HCT116 (cell line): ENCODE data around the gene KRTAP10-10. TPM values are rescaled to one million over a fixed set of nuclear protein-coding genes. Genes with fewer than 3 reads are reported as not detected.

Source experiments
- ATAC-seq: fragments of 200-7000 bp; cut with Tn5 transposase; 2 replicates; pipeline ENCODE4 v1.9.1; 2020; ENCODE audit warnings: mild to moderate bottlenecking, moderate library complexity
- BruUV-seq: library from RNA; stranded (reverse); fragments of 400-500 nt; replicated peaks from 2 replicates; lab custom pipeline; 2021; lab: Mats Ljungman, UMichigan
- CTCF ChIA-PET: fragments of 300-600 bp; sonication (Branson Sonifier 250); formaldehyde crosslinking; loops from one replicate; lab custom pipeline; 2021; ENCODE audit warnings: antibody characterized with exemption; lab: Charles Lee
- POLR2A ChIA-PET: fragments of 300-600, 350-600 bp; sonication (Branson Sonifier 250); formaldehyde crosslinking; loops from one replicate; lab custom pipeline; 2021; ENCODE audit warnings: antibody characterized with exemption; lab: Charles Lee
- RAD21 ChIA-PET, 2 experiments: fragments of 300-600 bp; sonication (Branson Sonifier 250); formaldehyde crosslinking; loops; one replicate each; lab custom pipeline; 2023; ENCODE audit warnings: low total read pairs in 2 of 2; ENCODE audit not compliant: uncharacterized antibody in 2 of 2, unreplicated experiment in 2 of 2, low non-redundant PET in 1 of 2; lab: Charles Lee
- DNase-seq: peaks from one replicate; pipeline ENCODE4 v3.0.0-alpha.2; 2010; ENCODE audit warnings: low read depth, low spot score
- H2AFZ ChIP-seq: fragments of 200-600 bp; shearing (Covaris generic), sonication (generic); 2 replicates; pipeline ENCODE4 v1.6.1; 2017; ENCODE audit warnings: low read depth, mixed run types, mixed read lengths, antibody characterized with exemption, low read length; ENCODE audit not compliant: poor library complexity, severe bottlenecking
- H3K27ac ChIP-seq: 2 replicates; pipeline ENCODE4 v1.5.1; 2012; ENCODE audit warnings: low read depth, low read length
- H3K27me3 ChIP-seq: fragments of 200-600 bp; sonication (generic); 2 replicates; pipeline ENCODE4 v1.6.1; 2016; ENCODE audit warnings: mixed run types, low read length, mixed read lengths; ENCODE audit not compliant: insufficient read depth
- H3K36me3 ChIP-seq, 2 experiments: fragments of 200-500 bp in 1 of 2; fragments of 200-600 bp in 1 of 2; sonication (Bioruptor generic) in 1 of 2; sonication (generic) in 1 of 2; 2 replicates each; pipeline versions ENCODE4 v1.5.1 to v1.6.1; 2014 to 2016; ENCODE audit warnings: low read length in 2 of 2, inconsistent platforms in 1 of 2, mixed read lengths in 1 of 2, mixed run types in 1 of 2; ENCODE audit not compliant: insufficient read depth in 2 of 2, control insufficient read depth in 1 of 2
- H3K4me1 ChIP-seq, 2 experiments: fragments of 200-600 bp in 1 of 2; sonication (generic) in 1 of 2; 2 replicates each; pipeline versions ENCODE4 v1.5.1 to v1.6.1; 2012 to 2017; ENCODE audit warnings: low read length in 2 of 2, inconsistent platforms in 1 of 2, mild to moderate bottlenecking in 1 of 2, mixed read lengths in 1 of 2, mixed run types in 1 of 2, moderate library complexity in 1 of 2; ENCODE audit not compliant: insufficient read depth in 2 of 2, control insufficient read depth in 1 of 2
- H3K4me2 ChIP-seq: fragments of 200-600 bp; sonication (generic); 2 replicates; pipeline ENCODE4 v1.6.1; 2017; ENCODE audit warnings: mixed run types, low read length, mixed read lengths
- H3K4me3 ChIP-seq, 2 experiments: fragments of 200-600 bp in 1 of 2; sonication (generic) in 1 of 2; replicated peaks in 1 of 2; 2 replicates each; pipeline ENCODE4 v1.5.1; 2011 to 2016; ENCODE audit warnings: low read length in 2 of 2, control low read depth in 1 of 2, low read depth in 1 of 2, mild to moderate bottlenecking in 1 of 2, mixed read lengths in 1 of 2, mixed run types in 1 of 2
- H3K79me2 ChIP-seq: fragments of 200-600 bp; sonication (generic); 2 replicates; pipeline ENCODE4 v1.6.1; 2017; ENCODE audit warnings: mild to moderate bottlenecking, mixed run types, low read length, moderate library complexity, mixed read lengths; ENCODE audit not compliant: insufficient read depth
- H3K9ac ChIP-seq: fragments of 200-600 bp; sonication (generic); 2 replicates; pipeline ENCODE4 v1.6.1; 2016; ENCODE audit warnings: low read length, mixed read lengths
- H3K9me2 ChIP-seq: fragments of 200-600 bp; sonication (generic), shearing (Covaris generic); 2 replicates; pipeline ENCODE4 v1.6.1; 2017; ENCODE audit warnings: mixed run types, mild to moderate bottlenecking, moderate library complexity; ENCODE audit not compliant: insufficient read depth
- H3K9me3 ChIP-seq, 2 experiments: fragments of 200-500 bp in 1 of 2; fragments of 200-600 bp in 1 of 2; sonication (Bioruptor generic) in 1 of 2; sonication (generic) in 1 of 2; 2 replicates each; pipeline ENCODE4 v1.6.1; 2014 to 2017; ENCODE audit warnings: low read length in 2 of 2, mixed read lengths in 2 of 2, inconsistent platforms in 1 of 2, low read depth in 1 of 2, mild to moderate bottlenecking in 1 of 2, mixed run types in 1 of 2, moderate library complexity in 1 of 2; ENCODE audit not compliant: control insufficient read depth in 1 of 2, insufficient read depth in 1 of 2
- H4K20me1 ChIP-seq: fragments of 200-600 bp; sonication (generic), shearing (Covaris generic); 2 replicates; pipeline ENCODE4 v1.6.1; 2017; ENCODE audit warnings: mixed run types, mild to moderate bottlenecking, moderate library complexity; ENCODE audit not compliant: insufficient read depth
- CEBPB ChIP-seq: IDR thresholded peaks from 2 replicates; pipeline ENCODE4 v1.6.1; 2012; ENCODE audit warnings: low read depth
- JUND ChIP-seq: IDR thresholded peaks from 2 replicates; pipeline ENCODE4 v1.6.1; 2012
- POLR2A ChIP-seq: IDR thresholded peaks from 2 replicates; pipeline ENCODE4 v1.7.0; 2011; ENCODE audit warnings: borderline replicate concordance; ENCODE audit not compliant: insufficient read depth, insufficient read length; ENCODE audit errors: extremely low read depth
- POLR2AphosphoS5 ChIP-seq: IDR thresholded peaks from 2 replicates; pipeline ENCODE4 v1.6.1; 2011; ENCODE audit warnings: mild to moderate bottlenecking, low read depth, low read length, moderate library complexity
- RAD21 ChIP-seq: IDR thresholded peaks from 2 replicates; pipeline ENCODE4 v1.6.1; 2012; ENCODE audit warnings: low read depth, mild to moderate bottlenecking
- REST ChIP-seq: IDR thresholded peaks from 2 replicates; pipeline ENCODE4 v1.6.1; 2012; ENCODE audit warnings: low read depth
- TCF7L2 ChIP-seq: IDR thresholded peaks from 2 replicates; pipeline ENCODE4 v1.7.0; 2011; ENCODE audit warnings: borderline replicate concordance, inconsistent platforms; ENCODE audit not compliant: insufficient read depth, insufficient read length; ENCODE audit errors: extremely low read depth
- intact Hi-C: fragments of 100-400 bp; cut with micrococcal nuclease; formaldehyde crosslinking; loops from 2 replicates; pipeline ENCODE4 v1.10.0; 2022
- total RNA-seq: library from RNA; stranded (reverse); gene quantifications from one replicate; pipeline ENCODE4 v1.2.1, GENCODE V29; 2021; ENCODE audit not compliant: unreplicated experiment

The KRTAP10-10 gene
- total RNA-seq, 1 experiment from 2014 or later = not detected

GRCh38 chr21:44602463-44602850, 34.7 kb upstream of the KRTAP10-10 start:
- ChIA-PET CTCF (no interaction called here), POLR2A (no interaction called here), RAD21 (no interaction called here)
- no peak for DNase-seq
- Histone ChIP-seq H2AFZ (no peak overlapping the region), H3K4me1 (peaks cover 0 to 3% of the 10 kb centered on the region in 2 experiments; a peak in 1 of 4 replicates), H3K79me2 (no peaks in the 10 kb centered on the region), H3K9ac (no peak overlapping the region), H3K9me2 (no peaks in the 10 kb centered on the region)
- no TSS peak for BruUV-seq
- TF ChIP-seq POLR2AphosphoS5 (no peak), CEBPB (no peak), REST (no peak), JUND (no peak), TCF7L2 (no peak), POLR2A (no peak), RAD21 (no peak)
- TF ChIP-seq, all 23 proteins: peak for 0
- Histone ChIP-seq H4K20me1 (no peaks in the 10 kb centered on the region), H3K27ac (no peak overlapping the region), H3K9me3 (no peaks in the 10 kb centered on the region), H3K4me2 (no peak overlapping the region), H3K27me3 (peaks cover 11% of the 10 kb centered on the region; the same call in 1 of the 2 replicates), H3K36me3 (no peaks in the 10 kb centered on the region), H3K4me3 (no peak overlapping the region)
- no peak for ATAC-seq
- intact Hi-C loops = no loop called here
